ENCODE data around the gene WDFY4.

Gene WDFY4

DNA sequence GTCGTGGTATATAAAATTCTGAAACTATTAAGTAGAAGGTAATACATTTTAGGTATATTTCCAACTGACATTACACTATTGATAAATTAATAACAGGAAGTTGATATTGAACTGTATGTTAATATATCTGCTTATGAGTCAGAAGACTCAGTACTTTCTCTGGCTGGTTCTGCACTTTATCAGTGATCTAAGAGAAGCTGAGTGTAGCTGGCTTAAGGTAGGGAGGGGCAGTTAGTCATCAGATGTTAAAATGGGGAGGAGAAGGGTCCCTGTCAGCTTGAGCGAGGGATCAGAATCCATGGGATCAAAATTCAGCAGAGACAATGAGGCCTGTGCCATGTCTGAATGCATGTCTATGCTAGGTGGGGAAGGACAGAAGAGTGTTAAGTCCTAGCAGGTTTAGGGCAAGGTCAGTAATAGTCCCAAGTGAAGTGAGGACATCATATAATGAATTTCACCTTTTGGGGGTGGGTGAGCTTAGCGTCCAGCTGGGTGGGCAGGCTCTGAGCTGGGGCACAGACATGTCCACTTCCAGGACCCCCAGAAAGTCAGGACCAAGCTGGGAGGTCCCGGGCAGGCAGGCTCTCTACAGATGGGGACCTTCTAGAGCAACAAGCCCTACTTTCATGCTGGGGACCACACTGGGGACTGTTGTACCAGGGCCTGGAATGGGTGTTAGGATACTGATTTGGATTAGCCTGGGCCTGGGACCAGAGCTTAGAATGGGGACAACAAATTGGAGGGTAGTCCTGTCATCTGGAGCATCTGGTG lies 82.9 kb downstream of the WDFY4 start:
- TF ChIP-seq ISL1 (CRISPR knock-in tag; IDR thresholded peaks at IDR 0.05) (no peak), TSHZ2 (CRISPR knock-in tag; IDR thresholded peaks at IDR 0.05) (no peak), POU6F1 (CRISPR knock-in tag; IDR thresholded peaks at IDR 0.05; ENCODE audit: borderline replicate concordance, low read depth) (no peak), GLIS3 (CRISPR knock-in tag; IDR thresholded peaks at IDR 0.05) (no peak), PPARA (CRISPR knock-in tag; IDR thresholded peaks at IDR 0.05; ENCODE audit: borderline replicate concordance) (no peak), ZNF565 (CRISPR knock-in tag; conservative IDR thresholded peaks at IDR 0.05; ENCODE audit: low read depth) (no peak), ZNF70 (CRISPR knock-in tag; IDR thresholded peaks at IDR 0.05) (no peak), ZC3H10 (CRISPR knock-in tag; IDR thresholded peaks at IDR 0.05) (no peak), CSDC2 (CRISPR knock-in tag; IDR thresholded peaks at IDR 0.05) (no peak), ZNF8 (CRISPR knock-in tag; IDR thresholded peaks at IDR 0.05) (no peak), BACH2 (CRISPR knock-in tag; IDR thresholded peaks at IDR 0.05; ENCODE audit: borderline replicate concordance) (no peak)
- no peak for ATAC-seq

DNA sequence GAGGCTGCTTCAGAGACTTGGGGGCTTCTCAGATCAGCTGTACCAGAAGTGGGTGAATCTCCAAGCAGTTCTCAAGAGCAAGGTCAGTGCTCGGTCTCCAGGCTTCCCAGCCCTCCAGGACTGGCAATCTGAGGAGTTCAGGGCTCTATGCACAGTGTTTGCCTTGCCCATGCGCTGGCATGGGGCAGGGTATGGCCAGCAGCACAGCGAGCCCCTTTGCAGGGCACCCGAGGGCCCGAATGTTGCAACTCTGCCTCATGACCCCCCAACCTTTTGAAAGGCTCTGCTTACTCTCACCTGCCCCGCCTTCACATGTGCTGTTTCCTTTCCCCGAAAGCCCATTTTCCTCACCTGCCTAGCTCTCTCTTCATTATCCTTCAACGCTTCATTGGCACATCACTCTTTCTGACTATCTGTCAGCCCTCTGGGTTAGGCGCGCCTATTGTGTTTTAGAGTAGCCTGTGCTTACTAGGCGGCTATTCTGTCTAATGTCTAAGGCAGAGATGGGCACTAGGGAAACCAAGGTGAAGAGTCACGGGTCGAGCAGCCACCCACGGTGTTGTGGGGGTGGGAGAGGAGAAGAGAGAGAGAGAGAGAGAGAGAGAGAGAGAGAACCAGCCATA lies 83.6 kb downstream of the WDFY4 start:
- TF ChIP-seq RARB (CRISPR knock-in tag; IDR thresholded peaks at IDR 0.05) (no peak), ZNF8 (CRISPR knock-in tag; IDR thresholded peaks at IDR 0.05) (no peak), CSRNP3 (CRISPR knock-in tag; IDR thresholded peaks at IDR 0.05) (no peak), CREB5 (CRISPR knock-in tag; IDR thresholded peaks at IDR 0.05; ENCODE audit: low read depth) (no peak), TSHZ2 (CRISPR knock-in tag; IDR thresholded peaks at IDR 0.05) (no peak), PATZ1 (CRISPR knock-in tag; IDR thresholded peaks at IDR 0.05; ENCODE audit: borderline replicate concordance) (no peak)
- no peak for ATAC-seq

GRCh38 chr10:48768926-48769325 lies 84.3 kb downstream of the WDFY4 start:
- ATAC-seq = no peak

More at GRCh38 chr10:48768926-48769325, 84.3 kb downstream of the WDFY4 start:
- TF ChIP-seq ARNTL (CRISPR knock-in tag; IDR thresholded peaks at IDR 0.05; ENCODE audit: borderline replicate concordance, low read depth) (no peak), ZNF70 (CRISPR knock-in tag; IDR thresholded peaks at IDR 0.05) (no peak), OSR1 (CRISPR knock-in tag; IDR thresholded peaks at IDR 0.05) (no peak), PPARA (CRISPR knock-in tag; IDR thresholded peaks at IDR 0.05; ENCODE audit: borderline replicate concordance) (no peak), TCF4 (CRISPR knock-in tag; IDR thresholded peaks at IDR 0.05; ENCODE audit: borderline replicate concordance) (no peak), PATZ1 (CRISPR knock-in tag; IDR thresholded peaks at IDR 0.05; ENCODE audit: borderline replicate concordance) (no peak)
